MM.1S (cell line): ENCODE measurements around the gene PNKD.
"Not testable (repeated sequence)": the region's sequence is repeated elsewhere in the genome, so short reads cannot be mapped to it uniquely, and the experiment has no call there.

Source experiments
- CTCF ChIP-seq: fragments of 300-600 bp; sonication (generic); IDR thresholded peaks from 2 replicates; pipeline ENCODE4 v1.5.1; 2016; ENCODE audit warnings: antibody characterized with exemption, low read length, mixed read lengths
- EZH2 ChIP-seq: fragments of 300-600 bp; sonication (generic); optimal IDR thresholded peaks from 2 replicates; pipeline ENCODE3; 2017; ENCODE audit warnings: low read depth, mild to moderate bottlenecking, antibody characterized with exemption, low read length, mixed read lengths
- EZH2phosphoT487 ChIP-seq: fragments of 300-600 bp; sonication (generic); IDR thresholded peaks from 2 replicates; pipeline ENCODE4 v1.6.1; 2018; ENCODE audit warnings: antibody characterized with exemption, low read length

- not testable (repeated sequence) for TF ChIP-seq CTCF, EZH2, EZH2phosphoT487
Observed at GRCh38 chr2:218314764-218315163, 44.4 kb downstream of the PNKD start.
